ENCODE results near the gene SPHK2. TPM values are rescaled to one million over a fixed set of nuclear protein-coding genes. Genes with fewer than 3 reads are reported as not detected.
"Not testable (repeated sequence)": the region's sequence is repeated elsewhere in the genome, so short reads cannot be mapped to it uniquely, and the experiment has no call there.

SPHK2 gene
- total RNA-seq, 2 experiments from 2014 or later: 18.2 to 33.3 TPM

DNA sequence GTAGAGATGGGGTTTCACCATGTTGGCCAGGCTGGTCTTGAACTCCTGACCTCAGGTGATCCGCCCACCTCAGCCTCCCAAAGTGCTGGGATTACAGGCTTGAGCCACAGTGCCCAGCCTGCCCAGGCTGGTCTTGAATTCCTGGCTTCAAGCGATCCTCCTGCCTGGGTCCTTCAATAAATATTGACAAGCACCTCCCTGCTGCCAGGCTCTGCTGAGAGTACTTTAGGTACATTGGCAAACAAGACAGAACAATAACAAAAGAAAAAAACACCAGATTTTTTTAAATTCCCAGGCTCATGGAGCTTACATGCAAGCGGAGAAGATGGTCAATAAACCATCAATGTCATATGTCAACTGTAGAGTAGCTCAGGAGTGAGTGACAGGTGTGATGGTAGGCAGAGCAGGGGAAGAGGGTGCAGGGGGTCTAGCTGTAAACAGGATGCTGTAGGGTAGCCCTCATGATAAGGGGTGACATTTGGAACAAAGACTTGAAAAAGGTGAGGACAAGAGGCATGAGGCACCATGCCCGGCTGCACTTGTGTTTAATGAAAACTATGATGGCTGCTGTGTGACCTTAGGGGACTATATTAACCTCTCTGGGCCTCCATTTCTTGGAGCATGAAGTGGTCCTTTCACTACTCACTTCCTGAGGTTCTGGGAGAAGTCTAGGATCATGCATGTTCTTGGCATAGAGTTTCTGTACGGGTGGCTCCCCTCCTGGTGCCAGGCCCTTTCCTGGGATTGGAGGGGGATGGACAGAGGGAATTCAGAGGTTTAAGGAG lies 47.7 kb upstream of the SPHK2 start:
- CTCF ChIA-PET (ENCODE audit: unreplicated experiment): no interaction called here
- Histone ChIP-seq H2AFZ (ENCODE audit: low read length) (no peak overlapping the region), H3K79me2 (ENCODE audit: insufficient read depth, low read depth, low read length) (no peaks in the 10 kb centered on the region), H3K9me2 (ENCODE audit: insufficient read depth, low read length) (no peaks in the 10 kb centered on the region), H3K9me3 (ENCODE audit: low read length) (no peaks in the 10 kb centered on the region), H3K4me1 (ENCODE audit: insufficient read depth, low read length, poor library complexity, severe bottlenecking) (peaks cover 5% of the 10 kb centered on the region), H4K20me1 (ENCODE audit: insufficient read depth, low read length) (no peaks in the 10 kb centered on the region), H3K4me3 (ENCODE audit: low read depth, low read length, poor library complexity, severe bottlenecking) (no peak overlapping the region), H3K27ac (ENCODE audit: low read depth, low read length, poor library complexity, severe bottlenecking) (no peak overlapping the region), H3K36me3 (ENCODE audit: insufficient read depth, low read length) (no peaks in the 10 kb centered on the region), H3K4me2 (ENCODE audit: low read length) (no peak overlapping the region)
- TF ChIP-seq, protein P1, sequence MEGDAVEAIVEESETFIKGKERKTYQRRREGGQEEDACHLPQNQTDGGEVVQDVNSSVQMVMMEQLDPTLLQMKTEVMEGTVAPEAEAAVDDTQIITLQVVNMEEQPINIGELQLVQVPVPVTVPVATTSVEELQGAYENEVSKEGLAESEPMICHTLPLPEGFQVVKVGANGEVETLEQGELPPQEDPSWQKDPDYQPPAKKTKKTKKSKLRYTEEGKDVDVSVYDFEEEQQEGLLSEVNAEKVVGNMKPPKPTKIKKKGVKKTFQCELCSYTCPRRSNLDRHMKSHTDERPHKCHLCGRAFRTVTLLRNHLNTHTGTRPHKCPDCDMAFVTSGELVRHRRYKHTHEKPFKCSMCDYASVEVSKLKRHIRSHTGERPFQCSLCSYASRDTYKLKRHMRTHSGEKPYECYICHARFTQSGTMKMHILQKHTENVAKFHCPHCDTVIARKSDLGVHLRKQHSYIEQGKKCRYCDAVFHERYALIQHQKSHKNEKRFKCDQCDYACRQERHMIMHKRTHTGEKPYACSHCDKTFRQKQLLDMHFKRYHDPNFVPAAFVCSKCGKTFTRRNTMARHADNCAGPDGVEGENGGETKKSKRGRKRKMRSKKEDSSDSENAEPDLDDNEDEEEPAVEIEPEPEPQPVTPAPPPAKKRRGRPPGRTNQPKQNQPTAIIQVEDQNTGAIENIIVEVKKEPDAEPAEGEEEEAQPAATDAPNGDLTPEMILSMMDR (conservative IDR thresholded peaks at IDR 0.05; ENCODE audit: low read length): no peak
- no peak for DNase-seq (ENCODE audit: low spot score)
- POLR2A ChIA-PET: no interaction called here
- intact Hi-C loops (cut with micrococcal nuclease; ENCODE audit: unreplicated experiment): no loop called here
- BruUV-seq (replicated peaks): no TSS peak

- no TSS peak for BruUV-seq (replicated peaks)
- Histone ChIP-seq H3K9me2 (ENCODE audit: insufficient read depth, low read length) (no peaks in the 10 kb centered on the region), H3K27ac (ENCODE audit: low read depth, low read length, poor library complexity, severe bottlenecking) (no peak overlapping the region), H2AFZ (ENCODE audit: low read length) (no peak overlapping the region), H3K9me3 (ENCODE audit: low read length) (no peaks in the 10 kb centered on the region), H3K36me3 (ENCODE audit: insufficient read depth, low read length) (no peaks in the 10 kb centered on the region), H3K4me3 (ENCODE audit: low read depth, low read length, poor library complexity, severe bottlenecking) (no peak overlapping the region), H4K20me1 (ENCODE audit: insufficient read depth, low read length) (no peaks in the 10 kb centered on the region), H3K4me1 (ENCODE audit: insufficient read depth, low read length, poor library complexity, severe bottlenecking) (peaks cover 5% of the 10 kb centered on the region), H3K4me2 (ENCODE audit: low read length) (no peak overlapping the region), H3K79me2 (ENCODE audit: insufficient read depth, low read depth, low read length) (no peaks in the 10 kb centered on the region)
- intact Hi-C loops (cut with micrococcal nuclease; ENCODE audit: unreplicated experiment): no loop called here
- ChIA-PET POLR2A (interaction anchor here (0.7 kb wide), 1 partner anchor 54 kb away, joined by 4 read pairs; no protein-coding TSS in a partner anchor), CTCF (ENCODE audit: unreplicated experiment) (no interaction called here)
- TF ChIP-seq EZH2phosphoT487 (IDR thresholded peaks at IDR 0.05; ENCODE audit: borderline replicate concordance, low read depth, low read length): no peak
- TF ChIP-seq, protein P1 (conservative IDR thresholded peaks at IDR 0.05; ENCODE audit: low read length): no peak
- no peak for DNase-seq (ENCODE audit: low spot score)
These were observed 46.2 kb upstream of the SPHK2 start for GRCh38 chr19:48573163-48573505.

GRCh38 chr19:48575931-48576622 lies 43.2 kb upstream of the SPHK2 start:
- intact Hi-C loops (cut with micrococcal nuclease; ENCODE audit: unreplicated experiment): no loop called here
- no peak for TF ChIP-seq EZH2phosphoT487 (IDR thresholded peaks at IDR 0.05; ENCODE audit: borderline replicate concordance, low read depth, low read length)
- TF ChIP-seq, protein P1 (conservative IDR thresholded peaks at IDR 0.05; ENCODE audit: low read length): no peak
- H3K36me3 ChIP-seq (ENCODE audit: insufficient read depth, low read length): no peaks in the 10 kb centered on the region
- CTCF ChIA-PET (ENCODE audit: unreplicated experiment): no interaction called here
- H3K4me2 ChIP-seq (ENCODE audit: low read length): no peak overlapping the region
- no peak overlapping the region for H3K27ac ChIP-seq (ENCODE audit: low read depth, low read length, poor library complexity, severe bottlenecking)
- H3K79me2 ChIP-seq (ENCODE audit: insufficient read depth, low read depth, low read length): no peaks in the 10 kb centered on the region
- POLR2A ChIA-PET: no interaction called here
- no peak overlapping the region for H2AFZ ChIP-seq (ENCODE audit: low read length)
- H3K9me2 ChIP-seq (ENCODE audit: insufficient read depth, low read length): no peaks in the 10 kb centered on the region
- no peaks in the 10 kb centered on the region for H3K9me3 ChIP-seq (ENCODE audit: low read length)
- no peak overlapping the region for H3K4me3 ChIP-seq (ENCODE audit: low read depth, low read length, poor library complexity, severe bottlenecking)
- H3K4me1 ChIP-seq (ENCODE audit: insufficient read depth, low read length, poor library complexity, severe bottlenecking): peaks cover 5% of the 10 kb centered on the region
- no TSS peak for BruUV-seq (replicated peaks)
- no peak for DNase-seq (ENCODE audit: low spot score)
- H4K20me1 ChIP-seq (ENCODE audit: insufficient read depth, low read length): no peaks in the 10 kb centered on the region

DNA sequence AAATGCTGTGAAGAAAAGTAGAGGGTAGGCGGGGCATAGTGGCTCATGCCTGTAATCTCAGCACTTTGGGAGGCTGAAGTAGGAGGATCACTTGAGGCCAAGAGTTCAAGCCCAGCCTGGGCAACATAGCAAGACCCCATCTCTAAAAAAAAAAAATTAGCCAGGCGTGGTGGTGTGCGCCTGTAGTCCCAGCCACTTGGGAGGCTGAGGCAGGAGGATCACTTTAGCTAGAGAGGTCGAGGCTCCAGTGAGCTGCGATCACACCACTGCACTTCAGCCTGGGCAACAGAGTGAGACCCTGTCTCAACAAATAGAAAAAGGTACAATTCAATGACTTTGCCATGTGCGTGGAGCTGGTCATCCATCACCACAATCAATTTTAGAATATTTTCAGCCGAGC lies 41.4 kb upstream of the SPHK2 start:
- H3K9me2 ChIP-seq (ENCODE audit: insufficient read depth, low read length); H3K4me2 ChIP-seq (ENCODE audit: low read length); H3K4me1 ChIP-seq (ENCODE audit: insufficient read depth, low read length, poor library complexity, severe bottlenecking); H3K9me3 ChIP-seq (ENCODE audit: low read length); H3K27ac ChIP-seq (ENCODE audit: low read depth, low read length, poor library complexity, severe bottlenecking); H4K20me1 ChIP-seq (ENCODE audit: insufficient read depth, low read length); H3K4me3 ChIP-seq (ENCODE audit: low read depth, low read length, poor library complexity, severe bottlenecking); CTCF ChIA-PET (ENCODE audit: unreplicated experiment); H3K79me2 ChIP-seq (ENCODE audit: insufficient read depth, low read depth, low read length); DNase-seq (ENCODE audit: low spot score); H3K36me3 ChIP-seq (ENCODE audit: insufficient read depth, low read length); intact Hi-C loops (cut with micrococcal nuclease; ENCODE audit: unreplicated experiment); H2AFZ ChIP-seq (ENCODE audit: low read length); BruUV-seq (replicated peaks): not testable (repeated sequence)
- POLR2A ChIA-PET: interaction anchor here (0.7 kb wide), 1 partner anchor 111 kb away, joined by 3 read pairs; no protein-coding TSS in a partner anchor

Data from OCI-LY7 (cell line).